CD4-positive, alpha-beta T cell (primary cell): ENCODE measurements around the gene GRK3. TPM values are rescaled to one million over a fixed set of nuclear protein-coding genes. Genes with fewer than 3 reads are reported as not detected.

Experiments
- ATAC-seq: fragments of 200-7000 bp; cut with Tn5 transposase; one replicate; pipeline ENCODE4 v1.10.0; 2022; ENCODE audit warnings: mild to moderate bottlenecking; ENCODE audit not compliant: poor library complexity
- CTCF ChIA-PET: fragments of 350-600 bp; sonication (Branson Sonifier 250); formaldehyde crosslinking; loops from one replicate; lab custom pipeline; 2021; ENCODE audit warnings: antibody characterized with exemption, inconsistent platforms; lab: Charles Lee
- POLR2A ChIA-PET: fragments of 350-600 bp; sonication (Branson Sonifier 250); formaldehyde crosslinking; loops from one replicate; lab custom pipeline; 2021; ENCODE audit warnings: antibody characterized with exemption, inconsistent platforms; lab: Charles Lee
- DNase-seq, 14 experiments: peaks; one replicate each; pipeline ENCODE4 v3.0.0-alpha.2; 2013 to 2020; ENCODE audit warnings: mixed read lengths in 2 of 14
- H3K27ac ChIP-seq, 2 donors: one replicate each; pipeline versions ENCODE4 v1.5.1 to v1.7.0; 2013; ENCODE audit warnings: low read length in 2 of 2, low read depth in 1 of 2, mild to moderate bottlenecking in 1 of 2
- H3K27me3 ChIP-seq, 2 experiments: 1 replicate in 1 of 2; 2 replicates in 1 of 2; pipeline versions ENCODE4 v1.6.1 to v1.7.0; 2013; ENCODE audit warnings: low read length in 2 of 2, control low read depth in 1 of 2, mild to moderate bottlenecking in 1 of 2, moderate library complexity in 1 of 2; ENCODE audit not compliant: insufficient read depth in 2 of 2, control insufficient read depth in 1 of 2
- H3K36me3 ChIP-seq: one replicate; pipeline ENCODE4 v1.6.1; 2013; ENCODE audit warnings: low read length, control low read depth; ENCODE audit not compliant: insufficient read depth
- H3K4me1 ChIP-seq: one replicate; pipeline ENCODE4 v1.6.1; 2013; ENCODE audit warnings: low read length, control low read depth; ENCODE audit not compliant: insufficient read depth
- H3K4me3 ChIP-seq: one replicate; pipeline ENCODE4 v1.5.1; 2013; ENCODE audit warnings: mild to moderate bottlenecking, low read length, moderate library complexity
- H3K9me3 ChIP-seq, 2 experiments: 1 replicate in 1 of 2; 2 replicates in 1 of 2; pipeline versions ENCODE4 v1.6.1 to v1.7.0; 2013; ENCODE audit warnings: low read length in 2 of 2, mild to moderate bottlenecking in 2 of 2, control low read depth in 1 of 2, moderate library complexity in 1 of 2; ENCODE audit not compliant: control insufficient read depth in 1 of 2, insufficient read depth in 1 of 2
- H3K27ac Mint-ChIP-seq: one replicate; pipeline ENCODE4 v1.8.0; 2020; ENCODE audit warnings: mixed read lengths
- H3K27me3 Mint-ChIP-seq: one replicate; pipeline ENCODE4 v1.8.0; 2021; ENCODE audit warnings: mixed read lengths
- H3K36me3 Mint-ChIP-seq: one replicate; pipeline ENCODE4 v1.8.0; 2021; ENCODE audit warnings: low read depth, mixed read lengths
- H3K4me1 Mint-ChIP-seq: one replicate; pipeline ENCODE4 v1.8.0; 2021; ENCODE audit warnings: low read depth, mixed read lengths
- H3K4me3 Mint-ChIP-seq: one replicate; pipeline ENCODE4 v1.8.0; 2020; ENCODE audit warnings: mild to moderate bottlenecking, mixed read lengths
- H3K9me3 Mint-ChIP-seq: one replicate; pipeline ENCODE4 v1.8.0; 2020; ENCODE audit warnings: mixed read lengths
- CTCF ChIP-seq: fragments of 200-600 bp; IDR thresholded peaks from one replicate; pipeline ENCODE4 v1.8.0; 2022; ENCODE audit warnings: antibody characterized with exemption, mild to moderate bottlenecking
- intact Hi-C, 2 experiments: fragments of 100-400 bp; cut with DNase I in 1 of 2; cut with micrococcal nuclease in 1 of 2; formaldehyde crosslinking; loops; one replicate each; pipeline versions ENCODE4 v1.15.1 to v1.9.0; 2023 to 2025; cut with DNase I, micrococcal nuclease
- total RNA-seq, 174 experiments: library from RNA in 2 of 174; stranded (reverse) in 2 of 174; gene quantifications; one replicate each; pipeline ENCODE4 v1.2.3 and lab custom pipeline; 2021 to 2026

Gene GRK3
- total RNA-seq, 2 experiments from 2014 or later, result 1.7 to 2.0 TPM

GRCh38 chr22:25712661-25713400, 148.4 kb downstream of the GRK3 start:
- Histone ChIP-seq H3K27me3 (no peaks in the 10 kb centered on the region), H3K36me3 (no peaks in the 10 kb centered on the region), H3K9me3 (no peaks in the 10 kb centered on the region), H3K4me3 (no peak overlapping the region), H3K4me1 (no peaks in the 10 kb centered on the region), H3K27ac (no peak overlapping the region)
- H3K36me3 Mint-ChIP-seq, result no peaks in the 10 kb centered on the region
- ChIA-PET POLR2A (no interaction called here), CTCF (no interaction called here)
- DNase-seq, result no peak
- H3K4me1 Mint-ChIP-seq, result no peaks in the 10 kb centered on the region
- no peak for TF ChIP-seq CTCF
- H3K4me3 Mint-ChIP-seq, result no peak overlapping the region
- intact Hi-C loops, result no loop called here
- no peak for ATAC-seq
- H3K27ac Mint-ChIP-seq, result no peak overlapping the region
- no peaks in the 10 kb centered on the region for H3K9me3 Mint-ChIP-seq
- no peaks in the 10 kb centered on the region for H3K27me3 Mint-ChIP-seq

DNA sequence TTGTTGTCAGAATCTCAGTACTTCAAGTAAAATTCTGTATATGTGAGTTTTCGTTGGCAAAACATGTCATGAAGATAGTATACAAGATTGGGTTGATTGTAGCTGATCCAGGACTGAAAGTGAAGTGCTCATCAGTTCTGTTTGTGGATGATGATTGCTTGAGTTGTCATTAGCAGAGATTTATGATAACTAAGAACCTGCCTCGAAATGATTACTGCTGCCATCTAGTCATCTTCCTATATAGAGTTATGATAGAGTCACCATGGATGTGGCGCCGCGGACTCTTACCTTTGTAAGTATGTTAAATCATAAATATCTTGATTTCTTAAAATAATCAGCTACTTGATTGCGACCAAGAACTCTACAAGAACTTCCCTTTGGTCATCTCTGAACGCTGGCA, 149.6 kb downstream of the GRK3 start:
- Mint-ChIP-seq H3K4me3 (no peak overlapping the region), H3K27ac (no peak overlapping the region), H3K27me3 (no peaks in the 10 kb centered on the region), H3K9me3 (no peaks in the 10 kb centered on the region), H3K36me3 (no peaks in the 10 kb centered on the region), H3K4me1 (no peaks in the 10 kb centered on the region)
- DNase-seq, result no peak
- no peaks in the 10 kb centered on the region for H3K27me3 ChIP-seq
- no peak overlapping the region for H3K27ac ChIP-seq
- no peaks in the 10 kb centered on the region for H3K4me1 ChIP-seq
- ChIA-PET CTCF (no interaction called here), POLR2A (no interaction called here)
- TF ChIP-seq CTCF, result no peak
- no peak overlapping the region for H3K4me3 ChIP-seq
- no peaks in the 10 kb centered on the region for H3K9me3 ChIP-seq
- no peaks in the 10 kb centered on the region for H3K36me3 ChIP-seq
- intact Hi-C loops, result no loop called here
- ATAC-seq, result no peak

DNA sequence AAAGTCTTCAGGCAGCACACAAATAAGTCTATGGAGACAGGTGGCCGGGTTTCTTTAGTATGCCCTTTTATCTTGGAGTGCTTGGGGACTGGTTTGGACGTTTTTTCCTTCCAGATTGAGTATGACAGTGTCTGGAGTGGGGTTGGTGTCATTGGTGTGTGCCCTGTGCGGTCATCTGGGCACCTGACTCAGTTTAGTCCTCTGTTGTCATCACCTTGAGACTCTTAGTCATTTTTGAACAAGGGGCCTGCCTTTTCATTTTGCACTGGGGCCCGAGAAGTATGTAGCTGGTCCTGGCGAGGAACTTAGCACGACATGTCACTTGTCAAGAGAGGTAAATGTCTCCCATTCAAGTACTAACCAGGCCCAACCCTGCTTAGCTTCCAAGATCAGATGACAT, 150.3 kb downstream of the GRK3 start:
- Histone ChIP-seq H3K4me1 (no peaks in the 10 kb centered on the region), H3K9me3 (no peaks in the 10 kb centered on the region), H3K36me3 (no peaks in the 10 kb centered on the region), H3K27ac (no peak overlapping the region), H3K4me3 (no peak overlapping the region), H3K27me3 (no peaks in the 10 kb centered on the region)
- ATAC-seq (no peak), DNase-seq (no peak)
- Mint-ChIP-seq H3K4me3 (no peak overlapping the region), H3K36me3 (no peaks in the 10 kb centered on the region), H3K27ac (no peak overlapping the region), H3K9me3 (no peaks in the 10 kb centered on the region), H3K27me3 (no peaks in the 10 kb centered on the region), H3K4me1 (no peaks in the 10 kb centered on the region)
- ChIA-PET POLR2A (no interaction called here), CTCF (no interaction called here)
- TF ChIP-seq CTCF, result no peak
- intact Hi-C loops, result no loop called here
